Mesenchymal stem cell (in vitro differentiated cells and primary cell): ENCODE measurements around the gene HAX1.
A peak's percentile ranks its signal among the peaks of the same experiment; 100 is the strongest.

ENCODE experiments used
- DNase-seq: peaks from one replicate; pipeline ENCODE4 v3.0.0-alpha.2; 2013
- H2AFZ ChIP-seq: one replicate; pipeline ENCODE4 v1.6.1; 2013; ENCODE audit warnings: low read depth, mild to moderate bottlenecking, control low read depth, inconsistent platforms, low read length, moderate library complexity
- H2AK5ac ChIP-seq: 2 replicates; pipeline ENCODE4 v1.6.1; 2013; ENCODE audit warnings: low read length, moderate library complexity, mild to moderate bottlenecking, inconsistent platforms; ENCODE audit not compliant: severe bottlenecking
- H2BK120ac ChIP-seq: one replicate; pipeline ENCODE4 v1.6.1; 2013; ENCODE audit warnings: low read depth, mild to moderate bottlenecking, inconsistent platforms, low read length, moderate library complexity
- H2BK12ac ChIP-seq, 2 experiments: one replicate each; pipeline ENCODE4 v1.6.1; 2013; ENCODE audit warnings: inconsistent platforms in 2 of 2, low read length in 2 of 2, mild to moderate bottlenecking in 2 of 2, moderate library complexity in 2 of 2, control low read depth in 1 of 2
- H2BK15ac ChIP-seq: one replicate; pipeline ENCODE4 v1.6.1; 2013; ENCODE audit warnings: mild to moderate bottlenecking, low read depth, inconsistent platforms; ENCODE audit not compliant: poor library complexity, severe bottlenecking
- H2BK5ac ChIP-seq: 2 replicates; pipeline ENCODE4 v1.6.1; 2013; ENCODE audit warnings: low read depth, mild to moderate bottlenecking, low read length, control low read depth, inconsistent platforms; ENCODE audit not compliant: poor library complexity, severe bottlenecking
- H3K14ac ChIP-seq, 2 experiments: one replicate each; pipeline ENCODE4 v1.6.1; 2013; ENCODE audit warnings: inconsistent platforms in 2 of 2, low read length in 2 of 2, control low read depth in 1 of 2, mild to moderate bottlenecking in 1 of 2, moderate library complexity in 1 of 2
- H3K18ac ChIP-seq, 2 experiments: one replicate each; pipeline ENCODE4 v1.6.1; 2013; ENCODE audit warnings: inconsistent platforms in 2 of 2, low read length in 2 of 2, control low read depth in 1 of 2, low read depth in 1 of 2, mild to moderate bottlenecking in 1 of 2
- H3K23ac ChIP-seq, 2 experiments: one replicate each; pipeline ENCODE4 v1.6.1; 2013; ENCODE audit warnings: inconsistent platforms in 2 of 2, low read length in 2 of 2, mild to moderate bottlenecking in 2 of 2, moderate library complexity in 2 of 2, control low read depth in 1 of 2
- H3K27ac ChIP-seq: 2 replicates; pipeline ENCODE4 v1.5.1; 2013; ENCODE audit warnings: mild to moderate bottlenecking, moderate library complexity, low read length, control low read depth, inconsistent platforms; ENCODE audit not compliant: poor library complexity, severe bottlenecking
- H3K27me3 ChIP-seq, 2 experiments: 2 replicates each; pipeline versions ENCODE4 v1.6.1 to v1.7.0; 2013; ENCODE audit warnings: low read length in 2 of 2, mild to moderate bottlenecking in 2 of 2, moderate library complexity in 2 of 2, control low read depth in 1 of 2, inconsistent platforms in 1 of 2; ENCODE audit not compliant: control insufficient read depth in 1 of 2, insufficient read depth in 1 of 2
- H3K36me3 ChIP-seq, 2 experiments: 2 replicates each; pipeline versions ENCODE4 v1.6.1 to v1.7.0; 2013; ENCODE audit warnings: low read length in 2 of 2, control low read depth in 1 of 2, inconsistent platforms in 1 of 2, low read depth in 1 of 2, mild to moderate bottlenecking in 1 of 2; ENCODE audit not compliant: insufficient read depth in 2 of 2, control insufficient read depth in 1 of 2
- H3K4ac ChIP-seq, 2 experiments: one replicate each; pipeline ENCODE4 v1.6.1; 2013; ENCODE audit warnings: inconsistent platforms in 2 of 2, low read length in 2 of 2, mild to moderate bottlenecking in 2 of 2, moderate library complexity in 2 of 2, control low read depth in 1 of 2, low read depth in 1 of 2
- H3K4me1 ChIP-seq: 2 replicates; pipeline ENCODE4 v1.6.1; 2013; ENCODE audit warnings: low read depth, low read length, control low read depth; ENCODE audit not compliant: control insufficient read depth, insufficient read depth
- H3K4me2 ChIP-seq: 2 replicates; pipeline ENCODE4 v1.6.1; 2013; ENCODE audit warnings: low read length, mild to moderate bottlenecking, inconsistent platforms; ENCODE audit not compliant: poor library complexity, severe bottlenecking
- H3K4me3 ChIP-seq, 2 experiments: 2 replicates each; pipeline versions ENCODE4 v1.5.1 to v1.7.0; 2013; ENCODE audit warnings: low read length in 2 of 2, mild to moderate bottlenecking in 2 of 2, control low read depth in 1 of 2, low read depth in 1 of 2; ENCODE audit not compliant: insufficient read depth in 1 of 2
- H3K79me1 ChIP-seq: replicated peaks from 2 replicates; pipeline ENCODE4 v1.6.1; 2013; ENCODE audit warnings: mild to moderate bottlenecking, control low read depth, low read length, inconsistent platforms; ENCODE audit not compliant: poor library complexity, severe bottlenecking
- H3K9ac ChIP-seq: 2 replicates; pipeline ENCODE4 v1.7.0; 2013; ENCODE audit warnings: mild to moderate bottlenecking, low read length, moderate library complexity
- H3K9me3 ChIP-seq: 2 replicates; pipeline ENCODE4 v1.7.0; 2013; ENCODE audit warnings: mild to moderate bottlenecking, low read length; ENCODE audit not compliant: control insufficient read depth
- H4K8ac ChIP-seq: one replicate; pipeline ENCODE4 v1.6.1; 2013; ENCODE audit warnings: inconsistent platforms, mild to moderate bottlenecking, low read length, moderate library complexity
- H4K91ac ChIP-seq: one replicate; pipeline ENCODE4 v1.6.1; 2013; ENCODE audit warnings: mild to moderate bottlenecking, low read length, inconsistent platforms
- WGBS: methylation state at CpG from one replicate; pipeline ENCODE4 v1.1.7; 2013; ENCODE audit warnings: mixed read lengths; 5-methylcytosine and 5-hydroxymethylcytosine counted together

Gene HAX1

GRCh38 chr1:154263465-154264332, 8.7 kb upstream of the HAX1 start:
- Histone ChIP-seq H2BK120ac (no peak overlapping the region), H3K14ac (no peak overlapping the region), H3K79me1 (peaks cover 37% of the 10 kb centered on the region), H2BK12ac (no peak overlapping the region), H2AK5ac (no peak overlapping the region), H2BK15ac (no peak overlapping the region), H2AFZ (no peak overlapping the region), H3K4me1 (no peaks in the 10 kb centered on the region), H3K4me3 (no peak overlapping the region), H3K4ac (no peak overlapping the region), H3K36me3 (peaks cover 54 to 95% of the 10 kb centered on the region in 2 experiments), H3K27ac (no peak overlapping the region), H4K8ac (no peak overlapping the region), H3K23ac (no peak overlapping the region), H3K18ac (no peak overlapping the region), H3K9ac (peak overlapping the region; percentile 35), H4K91ac (no peak overlapping the region), H3K27me3 (no peaks in the 10 kb centered on the region), H3K4me2 (no peak overlapping the region), H2BK5ac (no peak overlapping the region), H3K9me3 (no peaks in the 10 kb centered on the region)
- 48% methylated on average over 5 of the region's 6 CpGs for WGBS
- DNase-seq: peak; percentile 54

GRCh38 chr1:154264454-154264853, 8.0 kb upstream of the HAX1 start:
- Histone ChIP-seq H4K91ac (no peak overlapping the region), H3K4me1 (no peaks in the 10 kb centered on the region), H2AK5ac (no peak overlapping the region), H3K9me3 (no peaks in the 10 kb centered on the region), H3K14ac (no peak overlapping the region), H2BK5ac (no peak overlapping the region), H3K4me2 (no peak overlapping the region), H4K8ac (no peak overlapping the region), H3K27ac (no peak overlapping the region), H3K79me1 (peaks cover 41% of the 10 kb centered on the region), H2BK120ac (no peak overlapping the region), H3K9ac (peak overlapping the region; percentile 35), H3K4me3 (no peak overlapping the region), H3K18ac (no peak overlapping the region), H3K27me3 (no peaks in the 10 kb centered on the region), H2BK15ac (no peak overlapping the region), H3K4ac (no peak overlapping the region), H3K36me3 (peaks cover 57 to 95% of the 10 kb centered on the region in 2 experiments), H2BK12ac (no peak overlapping the region), H2AFZ (no peak overlapping the region), H3K23ac (no peak overlapping the region)
- 100% methylated on average over 1 of the region's 1 CpG for WGBS
- peak; percentile 10 for DNase-seq

GRCh38 chr1:154265586-154265985, 6.8 kb upstream of the HAX1 start:
- no peak overlapping the region for H4K91ac ChIP-seq
- 100% methylated on average over 1 of the region's 4 CpGs for WGBS

GRCh38 chr1:154270833-154271232, 1.6 kb upstream of the HAX1 start:
- H2AFZ ChIP-seq: no peak overlapping the region
- no peak overlapping the region for H4K91ac ChIP-seq
- no peak overlapping the region for H2BK120ac ChIP-seq
- H3K4me1 ChIP-seq: peaks cover 4% of the 10 kb centered on the region
- no peak overlapping the region for H3K4me2 ChIP-seq
- H2BK5ac ChIP-seq: no peak overlapping the region
- peaks cover 28% of the 10 kb centered on the region for H3K79me1 ChIP-seq
- no peak overlapping the region for H3K18ac ChIP-seq
- no peaks in the 10 kb centered on the region for H3K27me3 ChIP-seq
- peak overlapping the region; percentile 100 for H3K9ac ChIP-seq
- H3K36me3 ChIP-seq: peaks cover 38 to 67% of the 10 kb centered on the region in 2 experiments
- 95% methylated on average over 4 of the region's 5 CpGs for WGBS
- no peak overlapping the region for H3K4ac ChIP-seq
- no peak overlapping the region for H3K4me3 ChIP-seq
- no peak overlapping the region for H2BK12ac ChIP-seq
- H3K9me3 ChIP-seq: no peaks in the 10 kb centered on the region
- no peak overlapping the region for H3K27ac ChIP-seq
- H3K14ac ChIP-seq: no peak overlapping the region
- H2AK5ac ChIP-seq: no peak overlapping the region
- H3K23ac ChIP-seq: no peak overlapping the region
- no peak overlapping the region for H4K8ac ChIP-seq
- no peak overlapping the region for H2BK15ac ChIP-seq
- peak; percentile 2 for DNase-seq

More at GRCh38 chr1:154265586-154265985, 6.8 kb upstream of the HAX1 start:
- no peak overlapping the region for H3K4ac ChIP-seq
- DNase-seq: no peak
- no peak overlapping the region for H3K27ac ChIP-seq
- H4K8ac ChIP-seq: no peak overlapping the region
- H3K9me3 ChIP-seq: no peaks in the 10 kb centered on the region
- peak overlapping the region; percentile 10 for H3K9ac ChIP-seq
- H2BK15ac ChIP-seq: no peak overlapping the region
- H3K23ac ChIP-seq: no peak overlapping the region
- H3K14ac ChIP-seq: no peak overlapping the region
- no peak overlapping the region for H2BK5ac ChIP-seq
- no peak overlapping the region for H2AK5ac ChIP-seq
- no peak overlapping the region for H2BK12ac ChIP-seq
- no peak overlapping the region for H3K4me2 ChIP-seq
- H3K18ac ChIP-seq: no peak overlapping the region
- H2BK120ac ChIP-seq: no peak overlapping the region
- peaks cover 55 to 95% of the 10 kb centered on the region in 2 experiments for H3K36me3 ChIP-seq
- H3K27me3 ChIP-seq: no peaks in the 10 kb centered on the region
- no peak overlapping the region for H2AFZ ChIP-seq
- no peaks in the 10 kb centered on the region for H3K4me1 ChIP-seq
- no peak overlapping the region for H3K4me3 ChIP-seq
- peaks cover 37% of the 10 kb centered on the region for H3K79me1 ChIP-seq
